ENCODE results near the gene SMYD3.

DNA sequence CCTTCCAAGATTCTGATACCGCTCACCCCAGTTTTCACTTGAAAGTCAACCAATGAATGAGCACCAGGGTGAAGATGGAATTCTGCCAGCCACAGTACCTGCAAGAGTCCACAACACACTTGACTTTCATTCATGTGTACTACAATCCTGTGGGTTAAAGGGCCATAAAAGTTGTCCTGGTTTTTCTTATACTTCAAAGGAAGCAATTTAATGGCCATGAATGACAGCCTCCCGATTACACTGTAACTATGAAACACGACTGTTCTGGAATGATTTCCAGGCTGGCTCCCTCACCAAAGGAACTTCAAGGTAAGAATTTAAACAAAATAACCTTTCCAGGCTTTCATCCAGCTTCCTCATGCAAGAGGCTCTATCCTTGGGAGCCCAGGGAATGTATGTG lies 502.8 kb downstream of the SMYD3 start:
- TF ChIP-seq, protein P1, sequence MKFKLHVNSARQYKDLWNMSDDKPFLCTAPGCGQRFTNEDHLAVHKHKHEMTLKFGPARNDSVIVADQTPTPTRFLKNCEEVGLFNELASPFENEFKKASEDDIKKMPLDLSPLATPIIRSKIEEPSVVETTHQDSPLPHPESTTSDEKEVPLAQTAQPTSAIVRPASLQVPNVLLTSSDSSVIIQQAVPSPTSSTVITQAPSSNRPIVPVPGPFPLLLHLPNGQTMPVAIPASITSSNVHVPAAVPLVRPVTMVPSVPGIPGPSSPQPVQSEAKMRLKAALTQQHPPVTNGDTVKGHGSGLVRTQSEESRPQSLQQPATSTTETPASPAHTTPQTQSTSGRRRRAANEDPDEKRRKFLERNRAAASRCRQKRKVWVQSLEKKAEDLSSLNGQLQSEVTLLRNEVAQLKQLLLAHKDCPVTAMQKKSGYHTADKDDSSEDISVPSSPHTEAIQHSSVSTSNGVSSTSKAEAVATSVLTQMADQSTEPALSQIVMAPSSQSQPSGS (IDR thresholded peaks at IDR 0.05; ENCODE audit: low read length) = no peak
- TF ChIP-seq USF2 (IDR thresholded peaks at IDR 0.05; ENCODE audit: borderline replicate concordance, low read depth, low read length) = no peak
- TF ChIP-seq RB1 (IDR thresholded peaks at IDR 0.05; ENCODE audit: borderline replicate concordance) = no peak
- TF ChIP-seq SMC3 (IDR thresholded peaks at IDR 0.05; ENCODE audit: borderline replicate concordance, low read length) = no peak
- TF ChIP-seq YY1 (IDR thresholded peaks at IDR 0.05; ENCODE audit: low read depth, low read length) = no peak
- no peak for TF ChIP-seq TBL1XR1 (IDR thresholded peaks at IDR 0.05; ENCODE audit: low read depth, low read length)
- no peak for TF ChIP-seq POLR2A (IDR thresholded peaks at IDR 0.05; ENCODE audit: low read depth, low read length)
- TF ChIP-seq, protein P2, sequence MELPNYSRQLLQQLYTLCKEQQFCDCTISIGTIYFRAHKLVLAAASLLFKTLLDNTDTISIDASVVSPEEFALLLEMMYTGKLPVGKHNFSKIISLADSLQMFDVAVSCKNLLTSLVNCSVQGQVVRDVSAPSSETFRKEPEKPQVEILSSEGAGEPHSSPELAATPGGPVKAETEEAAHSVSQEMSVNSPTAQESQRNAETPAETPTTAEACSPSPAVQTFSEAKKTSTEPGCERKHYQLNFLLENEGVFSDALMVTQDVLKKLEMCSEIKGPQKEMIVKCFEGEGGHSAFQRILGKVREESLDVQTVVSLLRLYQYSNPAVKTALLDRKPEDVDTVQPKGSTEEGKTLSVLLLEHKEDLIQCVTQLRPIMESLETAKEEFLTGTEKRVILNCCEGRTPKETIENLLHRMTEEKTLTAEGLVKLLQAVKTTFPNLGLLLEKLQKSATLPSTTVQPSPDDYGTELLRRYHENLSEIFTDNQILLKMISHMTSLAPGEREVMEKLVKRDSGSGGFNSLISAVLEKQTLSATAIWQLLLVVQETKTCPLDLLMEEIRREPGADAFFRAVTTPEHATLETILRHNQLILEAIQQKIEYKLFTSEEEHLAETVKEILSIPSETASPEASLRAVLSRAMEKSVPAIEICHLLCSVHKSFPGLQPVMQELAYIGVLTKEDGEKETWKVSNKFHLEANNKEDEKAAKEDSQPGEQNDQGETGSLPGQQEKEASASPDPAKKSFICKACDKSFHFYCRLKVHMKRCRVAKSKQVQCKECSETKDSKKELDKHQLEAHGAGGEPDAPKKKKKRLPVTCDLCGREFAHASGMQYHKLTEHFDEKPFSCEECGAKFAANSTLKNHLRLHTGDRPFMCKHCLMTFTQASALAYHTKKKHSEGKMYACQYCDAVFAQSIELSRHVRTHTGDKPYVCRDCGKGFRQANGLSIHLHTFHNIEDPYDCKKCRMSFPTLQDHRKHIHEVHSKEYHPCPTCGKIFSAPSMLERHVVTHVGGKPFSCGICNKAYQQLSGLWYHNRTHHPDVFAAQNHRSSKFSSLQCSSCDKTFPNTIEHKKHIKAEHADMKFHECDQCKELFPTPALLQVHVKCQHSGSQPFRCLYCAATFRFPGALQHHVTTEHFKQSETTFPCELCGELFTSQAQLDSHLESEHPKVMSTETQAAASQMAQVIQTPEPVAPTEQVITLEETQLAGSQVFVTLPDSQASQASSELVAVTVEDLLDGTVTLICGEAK (IDR thresholded peaks at IDR 0.05; ENCODE audit: borderline replicate concordance) = no peak
- no peak for TF ChIP-seq CTCF (IDR thresholded peaks at IDR 0.05 in 2 of 3, conservative IDR thresholded peaks at IDR 0.05 in 1 of 3; ENCODE audit: control insufficient read depth in 2 of 3, extremely low read depth in 1 of 3, insufficient read depth in 1 of 3, low read depth in 3 of 3, low read length in 3 of 3)
- TF ChIP-seq CHD2 (IDR thresholded peaks at IDR 0.05; ENCODE audit: borderline replicate concordance, low read depth, low read length) = no peak
- no peak for TF ChIP-seq FOXM1 (IDR thresholded peaks at IDR 0.05; ENCODE audit: low read depth, low read length)
